Skin of body (tissue), 2 donors: ENCODE measurements around the gene FAM76B. TPM values are rescaled to one million over a fixed set of nuclear protein-coding genes. Genes with fewer than 3 reads are reported as not detected.
A peak's percentile ranks its signal among the peaks of the same experiment; 100 is the strongest.
"Not testable (repeated sequence)": the region's sequence is repeated elsewhere in the genome, so short reads cannot be mapped to it uniquely, and the experiment has no call there.

Experiments used
- DNase-seq: peaks from one replicate; lab custom pipeline; 2025; lab: John Stamatoyannopoulos, UW
- total RNA-seq: library from RNA; depleted of rRNA; stranded (reverse); fragments of >200 nt; gene quantifications from one replicate; pipeline ENCODE4 v1.2.3, GENCODE V29; 2014

FAM76B gene
- total RNA-seq: 29.6 TPM

GRCh38 chr11:95789506-95790122, at the start of gene FAM76B:
Gene FAM76B (minus strand): TSS chr11:95789782. CDS start chr11:95789478, 304 bp downstream.
- DNase-seq: peak; percentile 100

- peak; percentile 74 for DNase-seq
Measured at GRCh38 chr11:95835768-95836488, 46.3 kb upstream of the FAM76B start.

- DNase-seq: no peak
Measured at GRCh38 chr11:95835351-95835750, 45.8 kb upstream of the FAM76B start.

GRCh38 chr11:95833378-95833777, 43.8 kb upstream of the FAM76B start:
- no peak for DNase-seq

GRCh38 chr11:95832763-95833162, 43.2 kb upstream of the FAM76B start:
- no peak for DNase-seq

GRCh38 chr11:95831198-95831883, 41.8 kb upstream of the FAM76B start:
- peak; percentile 3 for DNase-seq

- DNase-seq: no peak
Measured at GRCh38 chr11:95829580-95830259, 40.1 kb upstream of the FAM76B start.

- no peak for DNase-seq
Measured at GRCh38 chr11:95827696-95828095, 38.1 kb upstream of the FAM76B start.

- DNase-seq: no peak
Measured at GRCh38 chr11:95821640-95822039, 32.1 kb upstream of the FAM76B start.

GRCh38 chr11:95816037-95816436, 26.5 kb upstream of the FAM76B start:
- no peak for DNase-seq

- not testable (repeated sequence) for DNase-seq
Measured at GRCh38 chr11:95811052-95811451, 21.5 kb upstream of the FAM76B start.

GRCh38 chr11:95806464-95806863, 16.9 kb upstream of the FAM76B start:
- DNase-seq: not testable (repeated sequence)

GRCh38 chr11:95805869-95806268, 16.3 kb upstream of the FAM76B start:
- no peak for DNase-seq

- DNase-seq: no peak
Measured at GRCh38 chr11:95803973-95804372, 14.4 kb upstream of the FAM76B start.

- no peak for DNase-seq
Measured at GRCh38 chr11:95802806-95803205, 13.2 kb upstream of the FAM76B start.

GRCh38 chr11:95800438-95800837, 10.9 kb upstream of the FAM76B start:
- no peak for DNase-seq

- peak; percentile 39 for DNase-seq
Measured at GRCh38 chr11:95799546-95799945, 10.0 kb upstream of the FAM76B start.

- DNase-seq: no peak
Measured at GRCh38 chr11:95796501-95796900, 6.9 kb upstream of the FAM76B start.

GRCh38 chr11:95795627-95796295, 6.2 kb upstream of the FAM76B start:
- DNase-seq: no peak

GRCh38 chr11:95794086-95794485, 4.5 kb upstream of the FAM76B start:
- DNase-seq: no peak

GRCh38 chr11:95793116-95793515, 3.5 kb upstream of the FAM76B start:
- no peak for DNase-seq
